Activated gamma-delta T cell treated with anti-CD3 and anti-CD28 coated beads, Interleukin-2, amount 50 U/mL, for 16 hours (primary cell): Measurements from ENCODE around the gene TXN.

Experiments
- DNase-seq: peaks from one replicate; pipeline ENCODE4 v3.0.0-alpha.2; 2020; ENCODE audit warnings: low read depth

Gene TXN

GRCh38 chr9:110256380-110257096, at the start of gene TXN:
Gene TXN, minus strand, starts transcription at chr9:110256507. Its CDS starts 72 bp downstream, at chr9:110256435.
- DNase-seq = peak; percentile 74

- no peak for DNase-seq
Observed at GRCh38 chr9:110303133-110303532, 46.8 kb upstream of the TXN start.

GRCh38 chr9:110298043-110298605, 41.8 kb upstream of the TXN start:
- DNase-seq = no peak

- no peak for DNase-seq
Observed at GRCh38 chr9:110293248-110293647, 36.9 kb upstream of the TXN start.

- DNase-seq = no peak
Observed at GRCh38 chr9:110291921-110292557, 35.7 kb upstream of the TXN start.

- no peak for DNase-seq
Observed at GRCh38 chr9:110290001-110290400, 33.7 kb upstream of the TXN start.

GRCh38 chr9:110288503-110288902, 32.2 kb upstream of the TXN start:
- DNase-seq = no peak

GRCh38 chr9:110287289-110287680, 31.0 kb upstream of the TXN start:
- no peak for DNase-seq

- no peak for DNase-seq
Observed at GRCh38 chr9:110284211-110284844, 28.0 kb upstream of the TXN start.

- DNase-seq = no peak
Observed at GRCh38 chr9:110283751-110284150, 27.4 kb upstream of the TXN start.

GRCh38 chr9:110282739-110283081, 26.4 kb upstream of the TXN start:
- no peak for DNase-seq

GRCh38 chr9:110282018-110282738, 25.9 kb upstream of the TXN start:
- DNase-seq = no peak

- DNase-seq = no peak
Observed at GRCh38 chr9:110278080-110278707, 21.9 kb upstream of the TXN start.

- DNase-seq = no peak
Observed at GRCh38 chr9:110276781-110277180, 20.5 kb upstream of the TXN start.

GRCh38 chr9:110270211-110270995, 14.1 kb upstream of the TXN start:
- no peak for DNase-seq

- no peak for DNase-seq
Observed at GRCh38 chr9:110266795-110267194, 10.5 kb upstream of the TXN start.

- no peak for DNase-seq
Observed at GRCh38 chr9:110261632-110262031, 5.3 kb upstream of the TXN start.

- no peak for DNase-seq
Observed at GRCh38 chr9:110260911-110261310, 4.6 kb upstream of the TXN start.

GRCh38 chr9:110259566-110259965, 3.3 kb upstream of the TXN start:
- DNase-seq = no peak

GRCh38 chr9:110258690-110259091, 2.4 kb upstream of the TXN start:
- no peak for DNase-seq

GRCh38 chr9:110257956-110258355, 1.6 kb upstream of the TXN start:
- DNase-seq = no peak
